ENCODE measurements around the gene DHX8. TPM values are rescaled to one million over a fixed set of nuclear protein-coding genes. Genes with fewer than 3 reads are reported as not detected.
A peak's percentile ranks its signal among the peaks of the same experiment; 100 is the strongest.

Gene DHX8
- total RNA-seq, 1 experiment from 2014 or later, result 54.1 TPM

- Histone ChIP-seq H2AFZ (ENCODE audit: low read length) (no peak overlapping the region), H3K4ac (ENCODE audit: low read depth, low read length) (no peak overlapping the region), H2BK12ac (ENCODE audit: insufficient read length, low read depth, low read length) (no peak overlapping the region), H2BK15ac (ENCODE audit: low read depth, low read length) (no peak overlapping the region), H3K4me2 (ENCODE audit: insufficient read depth, insufficient read length, low read length) (no peak overlapping the region), H2BK20ac (ENCODE audit: low read depth, low read length, poor library complexity, severe bottlenecking) (no peak overlapping the region), H3K9me3 (ENCODE audit: control insufficient read depth, low read depth, low read length) (no peaks in the 10 kb centered on the region), H3K9ac (ENCODE audit: extremely low read depth, insufficient read length, low read length) (no peak overlapping the region), H2BK5ac (ENCODE audit: insufficient read length, low read length) (no peak overlapping the region), H3K4me1 (ENCODE audit: insufficient read depth, low read length) (peaks cover 22% of the 10 kb centered on the region), H2AK5ac (ENCODE audit: insufficient read length, low read length) (no peak overlapping the region), H3K27me3 (ENCODE audit: insufficient read depth, low read length) (no peaks in the 10 kb centered on the region; the same call in 1 of the 2 replicates), H3K79me2 (ENCODE audit: insufficient read depth, low read length) (no peaks in the 10 kb centered on the region), H3K23me2 (ENCODE audit: insufficient read length, low read depth, low read length, poor library complexity, severe bottlenecking) (no peaks in the 10 kb centered on the region), H3K18ac (ENCODE audit: insufficient read length, low read depth, low read length) (no peak overlapping the region), H4K91ac (ENCODE audit: insufficient read length, low read depth, low read length) (no peak overlapping the region), H3K79me1 (ENCODE audit: insufficient read depth, low read depth, low read length, poor library complexity, severe bottlenecking) (no peaks in the 10 kb centered on the region), H3K23ac (ENCODE audit: insufficient read length, low read depth, low read length) (no peak overlapping the region), H3T11ph (ENCODE audit: low read length) (no peak overlapping the region), H4K5ac (ENCODE audit: insufficient read length, low read depth, low read length) (no peak overlapping the region), H3K56ac (ENCODE audit: insufficient read length, low read depth, low read length) (no peak overlapping the region), H2BK120ac (ENCODE audit: low read depth, low read length, poor library complexity, severe bottlenecking) (no peak overlapping the region), H3K14ac (ENCODE audit: insufficient read depth, low read length) (peak overlapping the region; percentile 49; the same call in 1 of the 2 replicates), H4K8ac (replicated peaks; ENCODE audit: insufficient read length, low read depth, low read length) (no peak overlapping the region), H3K27ac (ENCODE audit: insufficient read length, low read depth, low read length) (no peak overlapping the region), H4K20me1 (ENCODE audit: control insufficient read depth, insufficient read depth, insufficient read length) (no peaks in the 10 kb centered on the region)
- Mint-ChIP-seq H3K27ac (no peak overlapping the region; a peak in 1 of 7 replicates), H3K4me3 (no peak overlapping the region), H3K9me3 (peaks cover 0 to 3% of the 10 kb centered on the region in 2 experiments; a peak in 2 of 5 replicates), H3K36me3 (ENCODE audit: insufficient read depth in 1 of 3, low read depth in 3 of 3) (peaks cover 0 to 4% (median 1%) of the 10 kb centered on the region in 3 experiments; a peak in 2 of 7 replicates), H3K27me3 (ENCODE audit: low read depth) (peaks cover 32% of the 10 kb centered on the region), H3K4me1 (peaks cover 46 to 47% of the 10 kb centered on the region in 2 experiments)
- WGBS (ENCODE audit: extremely low coverage, insufficient read length, low lambda C conversion rate), result no CpG with 5 or more reads among the region's 5 CpGs
- TF ChIP-seq CTCF (conservative IDR thresholded peaks at IDR 0.05), result no peak
- DNase-seq, result no peak
Measured at GRCh38 chr17:43558805-43559160, 75.0 kb downstream of the DHX8 start.

Measured in H9 (cell line).